KG1 (cell line): Measurements from ENCODE around the gene ANGPTL7.

ENCODE experiments used
- DNase-seq: peaks from one replicate; lab custom pipeline; 2025; lab: John Stamatoyannopoulos, UW

ANGPTL7 gene

GRCh38 chr1:11204396-11205190 lies 15.4 kb downstream of the ANGPTL7 start:
- no peak for DNase-seq

GRCh38 chr1:11207898-11208611 lies 18.9 kb downstream of the ANGPTL7 start:
- no peak for DNase-seq

- DNase-seq = no peak
Observed at GRCh38 chr1:11211461-11211860, 22.3 kb downstream of the ANGPTL7 start.

GRCh38 chr1:11211925-11212587 lies 22.9 kb downstream of the ANGPTL7 start:
- DNase-seq = no peak

- DNase-seq = no peak
Observed at GRCh38 chr1:11214698-11215380, 25.7 kb downstream of the ANGPTL7 start.

- DNase-seq = no peak
Observed at GRCh38 chr1:11215381-11216005, 26.3 kb downstream of the ANGPTL7 start.

- DNase-seq = no peak
Observed at GRCh38 chr1:11216074-11216473, 26.9 kb downstream of the ANGPTL7 start.

GRCh38 chr1:11227106-11228077 lies 38.2 kb downstream of the ANGPTL7 start:
- no peak for DNase-seq

- no peak for DNase-seq
Observed at GRCh38 chr1:11229203-11229602, 40.0 kb downstream of the ANGPTL7 start.

- DNase-seq = no peak
Observed at GRCh38 chr1:11233208-11233607, 44.1 kb downstream of the ANGPTL7 start.

GRCh38 chr1:11237356-11237755 lies 48.2 kb downstream of the ANGPTL7 start:
- DNase-seq = no peak

GRCh38 chr1:11238311-11238710 lies 49.2 kb downstream of the ANGPTL7 start:
- no peak for DNase-seq

- DNase-seq = no peak
Observed at GRCh38 chr1:11245248-11245647, 56.1 kb downstream of the ANGPTL7 start.
